CD14-positive monocyte (primary cell): ENCODE results near the gene AKAP6. TPM values are rescaled to one million over a fixed set of nuclear protein-coding genes. Genes with fewer than 3 reads are reported as not detected.
A peak's percentile ranks its signal among the peaks of the same experiment; 100 is the strongest.

Experiments used
- DNase-seq, 3 donors: peaks; one replicate each; pipeline ENCODE4 v3.0.0-alpha.2; 2011 to 2022
- H2AFZ ChIP-seq: 2 replicates; pipeline ENCODE4 v1.6.0; 2012; ENCODE audit warnings: mild to moderate bottlenecking, low read depth, low read length, inconsistent platforms; ENCODE audit not compliant: insufficient read depth, poor library complexity, severe bottlenecking
- H3K27ac ChIP-seq, 2 donors: 1 replicate in 1 of 2; 2 replicates in 1 of 2; pipeline ENCODE4 v1.5.1; 2012 to 2013; ENCODE audit warnings: low read length in 2 of 2, control low read depth in 1 of 2, inconsistent platforms in 1 of 2, low read depth in 1 of 2, mild to moderate bottlenecking in 1 of 2
- H3K27me3 ChIP-seq, 2 donors: one replicate each; pipeline versions ENCODE4 v1.6.0 to v1.6.1; 2011 to 2013; ENCODE audit warnings: low read length in 2 of 2; ENCODE audit not compliant: control insufficient read depth in 2 of 2, insufficient read depth in 2 of 2
- H3K36me3 ChIP-seq, 2 donors: replicated peaks in 1 of 2; 1 replicate in 1 of 2; 2 replicates in 1 of 2; pipeline versions ENCODE4 v1.5.1 to v1.6.1; 2012 to 2013; ENCODE audit warnings: low read length in 2 of 2, control low read depth in 1 of 2, inconsistent platforms in 1 of 2, mild to moderate bottlenecking in 1 of 2; ENCODE audit not compliant: insufficient read depth in 2 of 2, control insufficient read depth in 1 of 2
- H3K4me1 ChIP-seq, 2 donors: 1 replicate in 1 of 2; 2 replicates in 1 of 2; pipeline versions ENCODE4 v1.5.1 to v1.6.1; 2012 to 2013; ENCODE audit warnings: low read length in 2 of 2, control low read depth in 1 of 2, inconsistent platforms in 1 of 2, mild to moderate bottlenecking in 1 of 2, moderate library complexity in 1 of 2; ENCODE audit not compliant: insufficient read depth in 2 of 2, control insufficient read depth in 1 of 2
- H3K4me2 ChIP-seq: replicated peaks from 2 replicates; pipeline ENCODE3; 2012; ENCODE audit warnings: low read length, moderate library complexity, mild to moderate bottlenecking; ENCODE audit not compliant: poor library complexity, severe bottlenecking; ENCODE audit errors: extremely low read depth
- H3K4me3 ChIP-seq, 3 experiments: fragments of 200-600 bp in 1 of 3; sonication (generic) in 1 of 3; replicated peaks in 1 of 3; 1 replicate in 2 of 3; 2 replicates in 1 of 3; pipeline ENCODE4 v1.5.1; 2011 to 2013; ENCODE audit warnings: low read length in 3 of 3, mild to moderate bottlenecking in 3 of 3, control low read depth in 2 of 3, low read depth in 2 of 3, inconsistent platforms in 1 of 3, moderate library complexity in 1 of 3
- H3K79me2 ChIP-seq: 2 replicates; pipeline ENCODE4 v1.6.0; 2012; ENCODE audit warnings: mild to moderate bottlenecking, control low read depth, inconsistent platforms, low read length, moderate library complexity; ENCODE audit not compliant: insufficient read depth
- H3K9ac ChIP-seq: 2 replicates; pipeline ENCODE4 v1.6.0; 2017; ENCODE audit warnings: low read length, mild to moderate bottlenecking; ENCODE audit not compliant: insufficient read depth, poor library complexity, severe bottlenecking
- H3K9me3 ChIP-seq, 2 donors: replicated peaks in 1 of 2; 1 replicate in 1 of 2; 2 replicates in 1 of 2; pipeline versions ENCODE4 v1.5.1 to v1.6.1; 2012 to 2013; ENCODE audit warnings: low read length in 2 of 2, control low read depth in 1 of 2; ENCODE audit not compliant: control insufficient read depth in 1 of 2, insufficient read depth in 1 of 2
- H4K20me1 ChIP-seq: 2 replicates; pipeline ENCODE4 v1.6.0; 2012; ENCODE audit warnings: mild to moderate bottlenecking, low read length, control low read depth, moderate library complexity; ENCODE audit not compliant: insufficient read depth
- H3K27ac Mint-ChIP-seq, 7 donors: one replicate each; pipeline ENCODE4 v1.8.0; 2020; ENCODE audit warnings: mild to moderate bottlenecking in 7 of 7, mixed read lengths in 7 of 7, moderate library complexity in 6 of 7, inconsistent platforms in 2 of 7
- H3K27me3 Mint-ChIP-seq, 3 donors: one replicate each; pipeline ENCODE4 v1.8.0; 2021 to 2022; ENCODE audit warnings: low read depth in 3 of 3, mild to moderate bottlenecking in 3 of 3, mixed read lengths in 3 of 3, moderate library complexity in 3 of 3, inconsistent platforms in 1 of 3
- H3K36me3 Mint-ChIP-seq, 2 donors: one replicate each; pipeline ENCODE4 v1.8.0; 2020; ENCODE audit warnings: mixed read lengths in 2 of 2, inconsistent platforms in 1 of 2, mild to moderate bottlenecking in 1 of 2
- H3K4me1 Mint-ChIP-seq: one replicate; pipeline ENCODE4 v1.8.0; 2020; ENCODE audit warnings: mild to moderate bottlenecking, mixed read lengths
- H3K4me3 Mint-ChIP-seq, 2 donors: one replicate each; pipeline ENCODE4 v1.8.0; 2020; ENCODE audit warnings: mild to moderate bottlenecking in 2 of 2, mixed read lengths in 2 of 2, moderate library complexity in 1 of 2
- H3K9me3 Mint-ChIP-seq, 7 donors: one replicate each; pipeline ENCODE4 v1.8.0; 2020 to 2022; ENCODE audit warnings: mixed read lengths in 7 of 7, mild to moderate bottlenecking in 6 of 7, moderate library complexity in 6 of 7, inconsistent platforms in 2 of 7
- CTCF ChIP-seq: fragments of 200-600 bp; IDR thresholded peaks from one replicate; pipeline ENCODE4 v1.8.0; 2022; ENCODE audit warnings: antibody characterized with exemption, mild to moderate bottlenecking
- WGBS: methylation state at CpG from one replicate; pipeline ENCODE4 v1.1.5; 2013; ENCODE audit warnings: missing lambda C conversion rate; ENCODE audit not compliant: insufficient coverage; 5-methylcytosine and 5-hydroxymethylcytosine counted together
- intact Hi-C, 2 donors: fragments of 100-400 bp; cut with micrococcal nuclease; formaldehyde crosslinking; loops; one replicate each; pipeline versions ENCODE4 v1.15.0 to v1.15.1; 2023
- polyA plus RNA-seq, 3 donors: library from polyadenylated mRNA; depleted of rRNA in 1 of 3; unstranded in 2 of 3; stranded (reverse) in 1 of 3; fragments of 300-500 nt in 2 of 3; fragments of >200 nt in 1 of 3; fragmentation: Illumina TruSeq in 2 of 3; gene quantifications; 1 replicate in 2 of 3; 2 replicates in 1 of 3; pipeline ENCODE4 v1.2.3, GENCODE V29; 2012 to 2021

The AKAP6 gene
- polyA plus RNA-seq, 3 donors = not detected

GRCh38 chr14:32603992-32604565 is 275.0 kb downstream of the AKAP6 start:
- no peak overlapping the region for H3K27ac ChIP-seq
- H3K9me3 Mint-ChIP-seq = no peaks in the 10 kb centered on the region
- WGBS = no CpG with 5 or more reads among the region's 2 CpGs
- H3K9me3 ChIP-seq = no peaks in the 10 kb centered on the region
- no peaks in the 10 kb centered on the region for H4K20me1 ChIP-seq
- peaks cover 5% of the 10 kb centered on the region for H3K4me1 Mint-ChIP-seq
- no peak overlapping the region for H3K4me3 Mint-ChIP-seq
- H3K4me2 ChIP-seq = no peak overlapping the region
- H3K79me2 ChIP-seq = no peaks in the 10 kb centered on the region
- DNase-seq = no peak
- no peaks in the 10 kb centered on the region for H3K27me3 ChIP-seq
- no peaks in the 10 kb centered on the region for H3K36me3 ChIP-seq
- no peak overlapping the region for H3K9ac ChIP-seq
- TF ChIP-seq CTCF = no peak
- H3K36me3 Mint-ChIP-seq = no peaks in the 10 kb centered on the region
- no peaks in the 10 kb centered on the region for H3K4me1 ChIP-seq
- H3K4me3 ChIP-seq = no peak overlapping the region
- no peak overlapping the region for H2AFZ ChIP-seq
- H3K27me3 Mint-ChIP-seq = peaks cover 0 to 4% (median 1%) of the 10 kb centered on the region in 3 donors
- intact Hi-C loops = no loop called here
- no peak overlapping the region for H3K27ac Mint-ChIP-seq

- intact Hi-C loops = no loop called here
- Histone ChIP-seq H3K4me2 (no peak overlapping the region), H2AFZ (no peak overlapping the region), H3K79me2 (no peaks in the 10 kb centered on the region), H3K36me3 (no peaks in the 10 kb centered on the region), H3K4me3 (no peak overlapping the region), H3K4me1 (no peaks in the 10 kb centered on the region), H4K20me1 (no peaks in the 10 kb centered on the region), H3K9me3 (no peaks in the 10 kb centered on the region), H3K27me3 (no peaks in the 10 kb centered on the region), H3K27ac (no peak overlapping the region), H3K9ac (no peak overlapping the region)
- no CpG with 5 or more reads among the region's 2 CpGs for WGBS
- H3K27ac Mint-ChIP-seq = no peak overlapping the region
- no peaks in the 10 kb centered on the region for H3K36me3 Mint-ChIP-seq
- H3K4me3 Mint-ChIP-seq = no peak overlapping the region
- H3K9me3 Mint-ChIP-seq = no peaks in the 10 kb centered on the region
- peaks cover 0 to 2% (median 0%) of the 10 kb centered on the region in 3 donors for H3K27me3 Mint-ChIP-seq
- peaks cover 5% of the 10 kb centered on the region for H3K4me1 Mint-ChIP-seq
- peak in 1 of 3 donors; percentile 11 for DNase-seq
- no peak for TF ChIP-seq CTCF
Observed at GRCh38 chr14:32606301-32606700, 277.2 kb downstream of the AKAP6 start.
